Activated T-cell treated with anti-CD3 and anti-CD28 coated beads, Interleukin-2, amount 50 U/mL, for 4 hours (primary cell): ENCODE data around the gene CNOT4. TPM values are rescaled to one million over a fixed set of nuclear protein-coding genes. Genes with fewer than 3 reads are reported as not detected.

Experiments
- ATAC-seq, 2 donors: fragments of 200-7000 bp; cut with Tn5 transposase; one replicate each; pipeline ENCODE4 v1.10.0; 2021
- DNase-seq: peaks from one replicate; pipeline ENCODE4 v3.0.0-alpha.2; 2020
- H3K27me3 Mint-ChIP-seq: one replicate; pipeline ENCODE4 v1.8.0; 2021; ENCODE audit warnings: low read depth, mixed read lengths
- H3K36me3 Mint-ChIP-seq: one replicate; pipeline ENCODE4 v1.8.0; 2022; ENCODE audit warnings: mixed read lengths; ENCODE audit not compliant: insufficient read depth
- H3K4me1 Mint-ChIP-seq: one replicate; pipeline ENCODE4 v1.8.0; 2021; ENCODE audit warnings: low read depth, mixed read lengths
- H3K4me3 Mint-ChIP-seq: one replicate; pipeline ENCODE4 v1.8.0; 2021; ENCODE audit warnings: mild to moderate bottlenecking, moderate library complexity, mixed read lengths
- H3K9me3 Mint-ChIP-seq: one replicate; pipeline ENCODE4 v1.8.0; 2021; ENCODE audit warnings: mixed read lengths
- total RNA-seq, 3 donors: library from RNA; stranded (reverse); gene quantifications; one replicate each; pipeline ENCODE4 v1.2.1, GENCODE V29; 2021

CNOT4 gene
- 10 to 100 TPM; 14.2 to 17.3 (median 15.7) TPM for total RNA-seq

GRCh38 chr7:135509839-135510591 is at the start of gene CNOT4:
TSS of gene CNOT4 (minus strand) at chr7:135510102. CDS start at chr7:135438331, 71,771 bp downstream.
- no peaks in the 10 kb centered on the region for H3K36me3 Mint-ChIP-seq
- DNase-seq: peak; percentile 95
- H3K4me3 Mint-ChIP-seq: no peak within 1 kb of the TSS
- peak; percentile 95 for ATAC-seq
- no peaks in the 10 kb centered on the region for H3K27me3 Mint-ChIP-seq
- peaks cover 11% of the 10 kb centered on the region for H3K4me1 Mint-ChIP-seq
- H3K9me3 Mint-ChIP-seq: no peaks in the 10 kb centered on the region

GRCh38 chr7:135558881-135559280 is 49.0 kb upstream of the CNOT4 start:
- peaks cover 11% of the 10 kb centered on the region for H3K36me3 Mint-ChIP-seq
- no peaks in the 10 kb centered on the region for H3K27me3 Mint-ChIP-seq
- no peak for DNase-seq
- peaks cover 19% of the 10 kb centered on the region for H3K4me1 Mint-ChIP-seq
- no peak for ATAC-seq
- H3K4me3 Mint-ChIP-seq: no peak overlapping the region
- no peaks in the 10 kb centered on the region for H3K9me3 Mint-ChIP-seq

GRCh38 chr7:135558337-135558767 is 48.5 kb upstream of the CNOT4 start:
- DNase-seq: peak; percentile 50
- no peaks in the 10 kb centered on the region for H3K9me3 Mint-ChIP-seq
- H3K4me3 Mint-ChIP-seq: no peak overlapping the region
- peaks cover 2% of the 10 kb centered on the region for H3K27me3 Mint-ChIP-seq
- H3K4me1 Mint-ChIP-seq: peaks cover 19% of the 10 kb centered on the region
- H3K36me3 Mint-ChIP-seq: peaks cover 11% of the 10 kb centered on the region
- peak; percentile 64 to 74 for ATAC-seq

GRCh38 chr7:135557455-135558336 is 47.8 kb upstream of the CNOT4 start, which contains the start of gene NUP205:
TSS of gene NUP205 (plus strand) at chr7:135557917. CDS start at chr7:135557945, 28 bp downstream.
- Mint-ChIP-seq H3K27me3 (peaks cover 2% of the 10 kb centered on the region), H3K4me1 (peaks cover 16% of the 10 kb centered on the region), H3K4me3 (peak within 1 kb of the TSS; percentile 52), H3K9me3 (no peaks in the 10 kb centered on the region), H3K36me3 (peaks cover 9% of the 10 kb centered on the region)
- ATAC-seq (peak; percentile 86 to 90), DNase-seq (peak; percentile 63)

GRCh38 chr7:135553346-135553745 is 43.4 kb upstream of the CNOT4 start:
- no peaks in the 10 kb centered on the region for H3K9me3 Mint-ChIP-seq
- no peak for ATAC-seq
- H3K27me3 Mint-ChIP-seq: peaks cover 6% of the 10 kb centered on the region
- no peaks in the 10 kb centered on the region for H3K36me3 Mint-ChIP-seq
- H3K4me3 Mint-ChIP-seq: no peak overlapping the region
- no peak for DNase-seq
- H3K4me1 Mint-ChIP-seq: no peaks in the 10 kb centered on the region

- no peak overlapping the region for H3K4me3 Mint-ChIP-seq
- ATAC-seq (no peak), DNase-seq (no peak)
- peaks cover 11% of the 10 kb centered on the region for H3K27me3 Mint-ChIP-seq
- H3K36me3 Mint-ChIP-seq: no peaks in the 10 kb centered on the region
- no peaks in the 10 kb centered on the region for H3K4me1 Mint-ChIP-seq
- H3K9me3 Mint-ChIP-seq: no peaks in the 10 kb centered on the region
These were observed 42.2 kb upstream of the CNOT4 start for GRCh38 chr7:135552148-135552547.

GRCh38 chr7:135550196-135550595 is 40.3 kb upstream of the CNOT4 start:
- Mint-ChIP-seq H3K4me3 (no peak overlapping the region), H3K9me3 (no peaks in the 10 kb centered on the region), H3K4me1 (no peaks in the 10 kb centered on the region), H3K36me3 (no peaks in the 10 kb centered on the region), H3K27me3 (peaks cover 11% of the 10 kb centered on the region)
- ATAC-seq (no peak), DNase-seq (no peak)

- no peaks in the 10 kb centered on the region for H3K36me3 Mint-ChIP-seq
- no peaks in the 10 kb centered on the region for H3K9me3 Mint-ChIP-seq
- DNase-seq: no peak
- H3K4me3 Mint-ChIP-seq: no peak overlapping the region
- H3K27me3 Mint-ChIP-seq: no peaks in the 10 kb centered on the region
- H3K4me1 Mint-ChIP-seq: no peaks in the 10 kb centered on the region
- no peak for ATAC-seq
These were observed 31.1 kb upstream of the CNOT4 start for GRCh38 chr7:135541029-135541428.

GRCh38 chr7:135539629-135540028 is 29.7 kb upstream of the CNOT4 start:
- no peak for ATAC-seq

GRCh38 chr7:135538376-135538775 is 28.5 kb upstream of the CNOT4 start:
- Mint-ChIP-seq H3K27me3 (no peaks in the 10 kb centered on the region), H3K4me3 (no peak overlapping the region), H3K4me1 (no peaks in the 10 kb centered on the region), H3K36me3 (no peaks in the 10 kb centered on the region), H3K9me3 (no peaks in the 10 kb centered on the region)
- ATAC-seq (no peak), DNase-seq (no peak)

More at GRCh38 chr7:135539629-135540028, 29.7 kb upstream of the CNOT4 start:
- no peak overlapping the region for H3K4me3 Mint-ChIP-seq
- H3K36me3 Mint-ChIP-seq: no peaks in the 10 kb centered on the region
- DNase-seq: no peak
- no peaks in the 10 kb centered on the region for H3K9me3 Mint-ChIP-seq
- H3K4me1 Mint-ChIP-seq: no peaks in the 10 kb centered on the region
- H3K27me3 Mint-ChIP-seq: no peaks in the 10 kb centered on the region

GRCh38 chr7:135537905-135538304 is 28.0 kb upstream of the CNOT4 start:
- H3K9me3 Mint-ChIP-seq: no peaks in the 10 kb centered on the region

GRCh38 chr7:135537453-135537852 is 27.6 kb upstream of the CNOT4 start:
- no peaks in the 10 kb centered on the region for H3K4me1 Mint-ChIP-seq
- no peak overlapping the region for H3K4me3 Mint-ChIP-seq
- H3K36me3 Mint-ChIP-seq: no peaks in the 10 kb centered on the region
- DNase-seq (no peak), ATAC-seq (no peak)
- no peaks in the 10 kb centered on the region for H3K9me3 Mint-ChIP-seq
- H3K27me3 Mint-ChIP-seq: no peaks in the 10 kb centered on the region

More at GRCh38 chr7:135537905-135538304, 28.0 kb upstream of the CNOT4 start:
- Mint-ChIP-seq H3K4me1 (no peaks in the 10 kb centered on the region), H3K4me3 (no peak overlapping the region), H3K36me3 (no peaks in the 10 kb centered on the region), H3K27me3 (no peaks in the 10 kb centered on the region)
- no peak for ATAC-seq
- DNase-seq: no peak

- Mint-ChIP-seq H3K9me3 (no peaks in the 10 kb centered on the region), H3K4me3 (no peak overlapping the region), H3K4me1 (no peaks in the 10 kb centered on the region), H3K36me3 (no peaks in the 10 kb centered on the region), H3K27me3 (peaks cover 3% of the 10 kb centered on the region)
- no peak for DNase-seq
- no peak for ATAC-seq
These were observed 26.2 kb upstream of the CNOT4 start for GRCh38 chr7:135536150-135536549.

- ATAC-seq: no peak
These were observed 17.1 kb upstream of the CNOT4 start for GRCh38 chr7:135527025-135527424.

More at GRCh38 chr7:135527025-135527424, 17.1 kb upstream of the CNOT4 start:
- DNase-seq: no peak
- Mint-ChIP-seq H3K9me3 (peaks cover 4% of the 10 kb centered on the region), H3K4me3 (no peak overlapping the region), H3K27me3 (peaks cover 3% of the 10 kb centered on the region), H3K4me1 (no peaks in the 10 kb centered on the region), H3K36me3 (no peaks in the 10 kb centered on the region)
